HG02588 (cell line): ENCODE measurements around the gene VPS41.
"Not testable (repeated sequence)": the region's sequence is repeated elsewhere in the genome, so short reads cannot be mapped to it uniquely, and the experiment has no call there.

Experiments used
- ATAC-seq: cut with Tn5 transposase; IDR thresholded peaks from one replicate; pipeline ENCODE4 v1.9.1; 2021; ENCODE audit warnings: mild to moderate bottlenecking, moderate library complexity; ENCODE audit not compliant: unreplicated experiment

VPS41 gene

DNA sequence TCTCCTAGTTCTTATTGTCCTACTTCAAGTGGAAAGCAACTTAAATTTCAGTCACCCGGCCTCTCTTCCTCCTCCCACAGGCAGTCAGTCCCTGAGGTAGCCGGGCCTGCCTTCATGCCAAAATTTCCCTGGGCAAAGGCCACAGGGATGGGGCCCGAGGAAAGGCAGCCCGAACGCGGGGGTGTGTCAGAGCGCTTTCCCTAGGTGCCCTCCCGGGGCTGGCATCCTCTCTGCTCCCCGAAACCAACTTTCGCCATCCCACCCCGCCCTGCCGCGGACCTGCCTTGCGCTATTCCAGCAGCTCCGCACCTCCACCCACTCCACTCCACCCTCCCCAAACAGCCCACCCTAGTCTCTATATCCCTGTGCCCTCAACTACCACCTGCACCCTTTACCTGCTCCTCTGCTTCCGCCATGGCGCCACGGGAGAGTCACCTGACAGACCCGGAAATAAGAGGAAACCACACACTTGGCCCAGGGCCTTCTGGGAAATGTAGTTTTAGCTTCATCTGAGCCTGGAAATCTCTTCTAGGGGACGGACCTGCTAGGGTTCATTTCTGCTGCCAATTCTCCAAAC, at the start of gene VPS41:
Gene VPS41, minus strand, starts transcription at position 433 of the 577 bp plus-strand sequence. Its CDS starts 17 bp downstream, at position 416.
- peak; percentile 99 for ATAC-seq

DNA sequence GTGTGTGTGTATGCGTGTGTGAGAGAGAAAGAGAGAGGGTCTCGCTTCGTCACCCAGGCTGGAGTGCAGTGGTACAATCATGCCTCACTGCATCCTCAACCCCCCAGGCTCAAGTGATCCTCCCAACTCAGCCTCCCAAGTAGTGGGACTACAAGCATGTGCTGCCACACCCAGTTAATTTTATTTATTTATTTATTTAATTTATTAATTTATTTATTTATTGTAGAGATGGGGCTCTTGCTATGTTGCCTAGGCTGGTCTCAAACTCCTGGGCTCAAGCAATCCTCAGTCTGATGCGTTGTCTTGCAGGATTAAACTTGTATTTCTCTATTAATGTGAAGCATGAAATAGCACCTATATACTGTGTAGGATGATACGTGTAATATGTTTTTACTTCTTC, 46.9 kb upstream of the VPS41 start:
- ATAC-seq: no peak

DNA sequence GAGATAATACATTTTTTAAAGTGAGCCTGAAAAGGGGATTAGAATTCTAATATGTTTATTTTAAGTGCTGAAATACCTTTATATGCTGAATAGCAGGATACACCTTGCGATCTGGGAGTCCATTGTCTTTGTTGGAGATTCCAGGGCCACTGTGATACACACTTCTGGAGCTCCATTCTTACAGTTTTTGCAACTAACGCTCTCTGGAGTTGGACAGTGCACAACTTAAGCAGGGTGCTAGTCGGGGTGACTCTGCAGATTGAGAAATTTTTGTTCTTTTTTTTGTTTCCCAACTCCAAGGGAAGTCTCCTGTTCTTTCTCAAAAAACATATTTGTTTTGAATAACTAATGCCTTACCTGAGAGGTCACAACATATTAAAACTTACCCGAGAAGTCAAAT, 45.0 kb upstream of the VPS41 start:
- no peak for ATAC-seq

DNA sequence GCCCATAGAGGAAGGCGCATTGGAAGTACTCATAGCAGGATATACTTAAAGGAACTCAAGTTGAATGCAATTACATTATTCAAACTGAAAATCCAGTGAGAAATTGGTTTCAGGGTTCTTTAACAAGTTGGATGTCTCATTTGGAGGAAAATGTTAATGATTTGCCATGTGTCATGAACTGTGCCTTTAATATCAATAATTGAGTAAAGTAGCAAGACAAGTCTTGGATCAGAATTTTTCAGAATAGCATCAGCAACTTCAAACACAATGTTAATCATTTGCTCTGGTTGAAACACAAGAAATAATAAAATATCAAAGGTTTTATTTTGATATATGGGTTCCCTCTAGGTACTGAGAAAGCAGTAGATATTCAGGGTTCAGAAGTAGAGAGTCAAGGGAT, 44.2 kb upstream of the VPS41 start:
- no peak for ATAC-seq

DNA sequence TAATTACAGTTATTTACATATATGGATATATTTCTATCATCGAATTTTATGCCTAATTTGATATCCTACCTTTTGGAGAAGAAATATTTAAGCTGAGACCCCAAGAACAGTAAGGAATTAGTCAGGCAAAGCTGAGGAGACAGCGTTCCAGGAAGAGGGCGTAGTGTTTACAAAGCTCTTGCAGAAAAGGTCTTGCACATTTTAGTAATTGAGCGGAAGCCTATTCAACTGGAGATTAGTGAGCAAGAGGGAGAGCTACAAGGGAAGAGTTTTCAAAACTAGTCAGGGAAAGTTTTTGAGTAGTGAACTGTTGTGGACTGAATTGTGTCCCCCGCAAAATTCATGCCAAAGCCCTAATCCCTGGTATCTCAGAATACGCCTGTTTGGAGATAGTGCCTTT, 42.2 kb upstream of the VPS41 start:
- ATAC-seq: no peak

DNA sequence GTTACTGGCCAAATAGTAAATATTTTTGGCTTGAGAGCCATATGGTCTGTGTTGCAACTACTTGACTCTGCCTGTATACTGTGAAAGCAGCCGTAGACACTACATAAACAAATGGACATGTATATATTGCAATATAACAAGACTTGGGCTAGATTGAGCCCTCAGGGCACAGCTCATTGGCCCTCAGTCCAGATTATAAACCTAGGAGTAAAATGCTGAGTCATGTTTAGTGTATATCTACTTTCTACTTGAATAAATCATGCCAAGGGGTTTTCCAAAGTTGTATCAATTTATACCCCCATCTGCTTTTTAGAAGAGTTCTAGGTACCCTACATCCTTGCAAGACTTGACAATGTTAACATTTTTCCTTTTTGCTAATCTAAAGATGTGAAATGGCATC, 41.3 kb upstream of the VPS41 start:
- no peak for ATAC-seq

DNA sequence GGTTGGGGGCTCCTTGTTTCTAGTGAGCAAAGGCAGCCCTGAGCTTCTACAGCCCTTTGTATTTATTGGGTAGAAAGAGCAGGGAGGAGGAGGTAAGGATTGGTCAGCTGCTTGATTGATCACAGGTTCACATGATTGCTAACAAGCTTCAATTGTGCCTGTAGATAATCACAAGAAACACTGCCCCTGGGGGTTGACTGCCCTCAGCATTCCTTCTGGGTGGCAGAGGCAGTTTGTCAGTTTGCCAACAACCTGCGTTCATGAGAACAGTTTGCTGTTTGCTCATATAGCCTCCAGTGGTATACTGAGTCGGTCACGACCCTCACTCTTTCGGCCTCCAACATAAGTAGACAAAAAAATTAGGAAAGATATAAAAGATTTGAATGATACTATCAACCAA, 38.5 kb upstream of the VPS41 start:
- ATAC-seq: not testable (repeated sequence)

DNA sequence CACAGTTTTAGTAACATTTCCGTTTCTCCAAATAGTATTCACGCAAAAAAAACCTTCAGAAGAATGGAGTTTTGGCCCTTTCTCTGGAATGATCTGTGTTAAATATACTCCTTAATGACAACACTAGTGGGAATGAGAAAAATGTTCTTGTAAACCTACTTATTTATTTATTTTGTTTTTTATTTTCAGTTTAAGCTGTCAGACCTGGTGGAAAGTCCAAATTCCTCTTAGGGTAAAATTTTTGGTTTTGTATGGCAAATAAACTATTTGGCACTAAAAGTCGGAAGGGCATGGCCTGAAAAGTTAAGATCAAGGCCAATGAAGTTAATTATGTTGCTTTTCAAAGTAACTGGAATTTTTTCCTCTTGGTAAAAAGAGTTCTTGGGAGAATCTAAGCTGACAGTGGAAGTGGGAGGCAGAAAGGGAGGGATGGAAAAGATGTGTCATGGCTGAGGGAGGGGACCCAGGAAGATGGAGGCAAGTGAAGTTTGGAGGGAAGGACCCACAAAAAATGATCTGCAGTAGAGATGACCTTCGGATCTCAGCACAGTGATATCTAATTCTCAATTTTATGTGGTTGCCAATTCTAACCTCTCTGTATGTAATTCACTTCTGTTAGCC, 33.5 kb upstream of the VPS41 start:
- ATAC-seq: no peak

DNA sequence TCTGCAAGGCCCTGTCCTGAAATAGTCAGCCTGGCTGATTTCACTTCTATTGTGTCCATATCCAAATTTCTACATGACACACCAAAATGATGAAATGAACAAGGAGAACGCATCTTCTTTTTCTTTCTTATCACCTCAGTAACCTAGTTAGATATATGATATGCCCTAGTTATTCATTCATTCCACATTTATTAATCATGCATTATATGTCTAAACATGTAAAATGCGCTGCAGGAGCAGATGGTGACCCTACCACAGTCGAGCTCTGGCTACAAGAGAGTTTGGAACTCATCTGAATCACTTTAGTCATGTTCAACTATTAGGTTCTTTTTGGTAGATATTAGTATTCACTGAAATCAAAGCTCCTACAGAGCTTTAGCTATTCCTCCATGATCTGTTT, 31.8 kb upstream of the VPS41 start:
- ATAC-seq: no peak

DNA sequence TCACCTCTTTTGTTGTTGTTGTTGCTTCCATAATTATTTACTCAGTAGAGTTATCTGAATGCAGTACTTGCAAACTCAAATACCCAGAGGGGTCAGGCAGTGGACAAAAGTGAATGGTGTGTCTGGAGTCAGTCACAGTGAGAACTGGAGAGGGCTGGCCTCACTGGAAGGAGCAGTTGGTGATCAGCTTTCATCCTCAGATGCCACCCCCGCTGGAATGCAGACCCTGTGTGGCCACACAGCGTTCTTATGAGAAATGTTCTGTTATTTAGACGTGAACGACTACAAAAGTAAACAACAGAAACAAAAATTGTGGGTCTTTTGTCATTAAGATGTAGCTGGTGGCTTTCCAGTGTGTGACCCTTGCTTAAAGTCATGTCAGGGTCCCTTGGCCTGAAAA, 29.6 kb upstream of the VPS41 start:
- no peak for ATAC-seq

DNA sequence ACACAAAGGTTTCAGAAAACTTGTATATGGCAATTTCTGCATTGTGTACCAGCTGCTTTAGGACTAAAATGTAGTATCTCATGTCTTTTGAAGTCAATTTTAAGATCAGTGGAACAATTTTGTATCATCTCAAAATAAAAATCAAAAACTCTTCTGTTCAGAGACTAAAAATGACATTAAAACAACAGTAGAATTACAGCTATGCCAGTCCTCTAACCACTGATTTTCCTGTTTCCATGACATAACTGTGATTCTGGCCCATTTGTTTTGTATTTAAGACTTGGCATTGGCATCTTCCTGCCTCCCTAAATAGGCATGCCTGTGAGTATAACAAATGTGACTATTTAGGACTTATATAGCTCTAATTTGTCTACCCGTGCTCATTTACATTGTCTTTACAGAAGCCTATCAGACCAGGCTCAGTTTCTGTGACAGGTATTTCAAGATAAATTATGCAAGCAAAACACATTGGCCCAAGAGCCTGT, 29.1 kb upstream of the VPS41 start:
- ATAC-seq: no peak

DNA sequence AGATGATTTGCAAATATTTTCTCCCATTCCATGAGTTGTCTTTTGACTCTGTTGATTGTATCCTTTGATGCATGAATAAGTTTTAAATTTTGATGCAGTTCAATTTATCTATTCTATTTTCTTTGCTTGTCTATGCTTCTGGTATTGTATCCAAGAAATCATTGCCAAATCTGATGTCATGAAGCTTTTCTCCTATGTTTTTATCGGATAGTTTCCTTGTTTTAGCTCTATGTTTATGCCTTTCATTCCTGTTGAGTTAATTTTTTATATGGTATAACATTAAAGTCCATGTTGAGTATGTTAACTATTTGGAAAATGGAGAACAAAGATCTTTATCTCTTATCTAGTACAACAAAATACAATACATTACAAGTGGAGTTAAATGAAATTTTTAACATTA, 27.6 kb upstream of the VPS41 start:
- no peak for ATAC-seq

DNA sequence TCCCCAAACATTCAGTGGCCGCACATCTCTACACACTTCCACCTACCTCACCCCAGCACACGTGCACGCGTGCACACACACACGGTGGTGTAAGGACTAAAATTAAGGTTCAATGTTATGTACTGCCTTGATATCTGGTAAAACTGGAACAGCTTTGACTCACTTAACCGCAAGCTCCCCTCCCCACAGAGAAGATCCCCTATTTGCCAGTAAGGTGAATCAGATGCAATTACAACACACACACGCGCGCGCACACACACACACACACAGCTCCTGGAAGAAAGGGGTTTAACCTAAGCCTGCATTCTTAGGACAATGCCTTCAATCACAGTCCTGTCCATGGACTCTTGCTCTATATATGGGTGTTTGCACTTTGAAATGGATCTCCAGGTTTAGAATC, 25.5 kb upstream of the VPS41 start:
- no peak for ATAC-seq

DNA sequence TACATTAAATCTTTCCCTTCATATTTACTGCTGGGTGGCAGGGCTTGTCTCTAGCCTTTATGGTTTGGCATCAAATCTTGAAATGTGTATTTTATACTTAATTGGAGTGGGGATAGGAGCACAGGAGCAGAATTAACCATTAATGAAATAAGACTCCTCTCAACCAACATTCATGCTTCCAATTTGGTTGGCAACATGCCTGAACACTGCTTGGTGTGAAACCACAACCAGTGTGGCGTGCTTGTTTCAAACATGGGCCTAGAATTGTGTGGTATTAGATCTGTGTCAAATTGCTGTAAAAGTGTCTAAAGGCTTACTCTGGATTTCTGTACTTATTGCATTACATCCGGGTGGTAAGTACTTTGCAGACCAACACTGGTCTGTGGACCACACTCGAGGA, 25.1 kb upstream of the VPS41 start:
- ATAC-seq: no peak

DNA sequence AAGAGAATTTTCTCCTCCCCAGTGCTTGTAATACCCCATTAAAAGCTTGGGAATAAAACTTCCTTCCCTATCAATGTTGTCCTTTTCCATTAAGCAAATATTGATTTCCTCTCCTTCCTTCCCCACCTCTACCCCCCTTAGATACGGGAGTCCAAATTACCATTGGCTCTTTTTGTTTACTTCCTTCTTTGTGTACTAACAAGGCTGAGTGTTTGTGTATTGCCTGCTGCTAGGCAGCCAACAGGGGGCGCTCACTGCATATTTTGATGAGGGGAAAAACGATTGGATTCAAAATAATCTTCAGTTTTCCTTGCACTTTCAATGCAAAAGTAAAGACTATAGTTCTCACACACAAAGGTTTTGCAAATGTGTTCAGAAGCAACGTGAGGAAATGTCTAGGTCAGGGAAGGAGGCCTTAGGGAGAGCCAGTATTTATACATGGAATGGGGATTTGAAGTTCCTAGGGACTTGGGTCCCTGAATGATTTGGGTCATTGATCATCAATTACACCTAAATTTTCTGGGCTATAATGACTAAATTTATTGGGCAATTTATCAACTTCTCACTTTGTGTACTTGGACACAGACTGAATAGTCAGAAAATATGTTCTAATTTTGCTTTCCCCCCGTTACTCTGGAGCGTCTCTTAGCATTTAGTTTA, 23.6 kb upstream of the VPS41 start:
- ATAC-seq: peak; percentile 86

DNA sequence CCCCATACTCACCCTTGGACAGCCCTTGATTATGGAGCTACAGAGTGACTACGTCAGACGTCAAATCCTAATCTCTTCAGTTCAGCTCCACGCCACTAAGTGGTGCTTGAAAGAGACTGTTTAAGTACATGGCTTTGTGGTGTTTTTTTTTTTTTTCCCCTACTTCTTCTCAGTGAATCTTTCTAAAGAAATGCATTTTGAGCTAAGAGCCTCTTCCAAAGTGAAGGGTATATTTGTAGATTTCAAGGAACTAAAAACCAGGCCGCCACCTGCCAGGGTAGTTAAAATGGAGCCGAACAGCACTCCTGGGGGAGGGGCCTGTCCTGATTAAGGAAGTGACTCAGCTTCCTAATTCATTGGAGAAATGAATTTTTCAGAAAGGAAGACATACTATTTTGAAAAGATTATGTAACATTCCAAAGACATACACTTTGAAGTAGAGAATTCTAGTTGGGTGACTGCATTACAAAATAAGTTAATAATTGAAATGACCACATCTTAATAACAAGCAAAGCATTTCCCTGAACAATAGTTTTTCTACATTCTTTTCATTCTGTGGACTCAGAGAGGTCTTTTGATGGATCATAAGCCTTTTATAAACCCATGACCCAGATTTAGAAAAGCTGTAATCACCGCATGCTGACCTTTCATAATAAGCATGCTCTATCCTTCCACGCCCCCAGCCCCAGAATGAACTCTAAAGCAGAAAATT, 20.6 kb upstream of the VPS41 start:
- no peak for ATAC-seq

DNA sequence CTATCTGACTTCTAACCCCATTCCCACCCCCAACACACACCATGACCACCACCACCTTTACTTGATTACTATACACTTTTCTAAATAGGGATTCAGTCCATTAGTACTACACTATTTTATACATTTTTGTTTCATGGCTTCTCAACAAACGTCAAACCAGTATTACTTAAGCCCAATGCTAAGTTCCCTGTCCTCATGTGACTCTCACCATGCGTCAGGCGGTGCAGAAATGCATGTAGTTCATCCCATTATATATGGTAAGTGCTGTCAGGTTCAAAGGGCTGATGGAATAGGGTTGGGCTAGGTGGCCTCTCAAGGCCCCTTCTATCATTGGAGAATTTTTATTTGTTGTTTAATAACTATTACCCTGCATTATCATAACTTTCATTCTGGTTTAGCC, 19.5 kb upstream of the VPS41 start:
- no peak for ATAC-seq

DNA sequence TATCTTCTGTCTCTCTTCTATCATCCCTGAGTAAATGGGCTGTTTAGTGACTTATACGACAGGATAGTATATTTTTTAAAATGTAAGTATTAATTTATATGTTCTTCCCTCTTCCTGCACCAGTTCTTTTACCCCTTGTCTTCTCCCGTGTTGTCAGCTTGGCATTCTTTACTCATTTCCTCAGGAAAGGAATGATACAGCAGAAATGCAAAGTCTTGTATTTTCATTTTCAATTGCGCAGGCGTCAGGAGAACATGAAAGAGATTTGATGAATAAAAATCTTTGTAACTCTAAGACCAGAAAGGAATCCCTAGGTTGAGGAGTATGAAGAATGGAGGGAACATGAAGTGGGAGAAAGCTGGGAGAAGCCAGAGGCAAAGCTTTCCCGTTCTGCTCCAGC, 18.8 kb upstream of the VPS41 start:
- no peak for ATAC-seq

DNA sequence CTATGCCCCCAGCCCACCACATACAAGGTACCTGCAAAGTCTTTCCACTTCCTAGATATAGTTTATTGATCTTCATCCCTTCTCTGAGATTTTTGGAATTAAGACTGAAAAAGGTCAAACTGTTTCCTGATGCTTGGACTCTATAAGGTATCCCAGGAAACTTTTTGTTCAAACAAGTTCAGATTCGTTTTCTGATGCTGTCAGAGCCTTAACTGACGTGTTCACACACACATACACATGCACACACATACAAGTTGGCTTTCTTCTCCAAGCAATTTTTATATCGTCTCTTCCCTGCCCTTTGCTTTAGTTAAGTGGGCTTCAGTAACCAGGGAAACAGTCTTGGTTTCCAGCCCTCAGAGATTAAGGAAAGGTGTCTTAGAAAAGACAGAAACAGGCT, 11.7 kb upstream of the VPS41 start:
- ATAC-seq: no peak

DNA sequence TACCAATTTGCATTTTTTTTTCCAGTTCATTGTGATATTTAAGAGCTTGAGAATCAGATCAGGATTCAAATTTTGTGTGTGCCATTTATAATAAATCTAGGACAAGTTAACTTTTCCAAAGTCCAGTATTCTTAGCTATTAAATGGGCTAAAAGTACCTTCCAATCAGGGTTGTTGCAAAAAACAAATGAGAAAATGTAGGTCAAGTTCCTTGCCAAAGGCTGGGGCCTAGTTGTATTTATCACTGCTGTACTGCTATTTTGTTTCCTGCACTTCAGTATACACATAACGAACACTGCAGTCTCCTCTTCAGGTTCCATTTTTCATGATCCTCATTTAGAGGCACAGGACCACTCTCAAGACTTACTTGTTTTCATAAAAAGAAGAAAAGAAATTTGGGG, 7.4 kb upstream of the VPS41 start:
- no peak for ATAC-seq

DNA sequence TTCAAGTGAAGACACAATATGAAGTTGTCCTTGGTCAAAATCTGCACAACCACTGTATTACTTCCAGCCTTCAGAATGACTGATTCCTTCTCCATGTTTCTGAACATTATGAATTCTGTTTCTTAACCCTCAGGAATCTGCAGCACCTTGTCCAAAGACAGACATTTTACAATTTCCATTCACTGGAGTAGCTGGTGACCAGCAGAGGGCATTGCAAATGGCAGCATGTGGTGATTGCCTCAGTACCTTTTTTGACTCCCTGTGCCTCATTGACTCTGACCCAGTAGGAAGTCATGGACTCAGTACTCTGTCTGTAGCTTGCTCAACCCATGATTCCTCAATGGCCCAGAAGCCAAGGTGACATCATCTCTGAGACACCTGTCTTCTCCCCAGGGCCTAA, 879 bp upstream of the VPS41 start:
- ATAC-seq: no peak

DNA sequence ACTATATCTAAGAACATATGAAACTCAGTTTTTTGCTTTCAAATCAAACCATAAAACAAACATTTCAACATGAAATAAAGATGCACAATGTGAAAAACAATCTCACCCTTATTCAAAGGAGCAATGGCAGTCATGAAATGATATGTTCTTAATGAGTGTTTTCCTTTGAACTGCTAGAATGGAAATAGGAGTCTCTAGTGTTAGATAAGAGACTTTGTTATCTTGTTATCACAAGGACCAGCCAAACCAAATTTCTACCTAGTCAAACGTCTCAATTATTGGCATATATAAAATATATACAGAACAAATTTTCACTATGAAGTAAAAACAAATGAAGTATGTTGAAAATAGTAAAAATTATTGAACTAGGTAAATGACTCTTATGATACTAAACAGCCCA, 1.2 kb downstream of the VPS41 start:
- no peak for ATAC-seq
